ENCODE results near the gene RAD54L2.
"Not testable (repeated sequence)": the region's sequence is repeated elsewhere in the genome, so short reads cannot be mapped to it uniquely, and the experiment has no call there.

Gene RAD54L2

DNA sequence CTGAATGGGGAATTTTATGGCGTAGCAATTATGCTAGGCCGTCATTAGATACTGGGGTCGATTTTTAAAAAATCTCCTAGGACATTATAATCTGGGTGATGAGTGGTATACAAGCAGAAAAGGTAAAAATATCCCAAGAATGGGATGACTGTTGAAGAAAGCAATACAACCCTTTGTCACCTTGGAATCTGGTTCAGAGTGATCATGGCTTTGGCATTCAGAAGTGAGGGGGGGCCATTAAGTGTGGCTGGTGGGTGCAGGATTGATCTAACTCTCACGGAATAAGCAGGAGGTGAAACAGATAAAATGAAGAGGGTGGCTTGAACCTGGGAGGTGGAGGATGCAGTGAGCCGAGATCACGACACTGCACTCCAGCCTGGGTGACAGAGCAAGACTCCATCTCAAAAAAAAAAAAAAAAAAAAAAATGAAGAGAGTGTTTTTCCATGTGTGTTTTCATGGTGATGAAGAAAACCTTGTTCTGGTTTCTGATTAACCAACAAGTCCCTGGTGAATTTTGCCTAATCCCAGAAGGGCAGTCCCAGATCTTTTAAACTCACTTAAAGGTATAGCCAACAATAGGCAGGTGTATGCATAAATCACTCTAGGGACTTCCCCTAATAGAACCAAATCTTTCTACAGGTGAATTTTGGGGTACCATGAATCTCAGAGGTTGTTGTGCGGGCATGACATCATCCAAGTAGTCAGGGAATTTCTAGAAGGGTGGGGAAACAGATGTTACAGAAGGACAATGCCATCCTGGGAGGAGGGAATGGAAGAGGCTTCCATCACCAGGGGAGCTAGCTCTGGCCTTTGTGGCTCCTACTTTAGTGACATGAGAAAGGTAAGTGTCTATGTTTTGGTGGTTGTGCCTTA lies 3.1 kb upstream of the RAD54L2 start:
- H3K27ac ChIP-seq = no peak overlapping the region
- TF ChIP-seq, protein P1, sequence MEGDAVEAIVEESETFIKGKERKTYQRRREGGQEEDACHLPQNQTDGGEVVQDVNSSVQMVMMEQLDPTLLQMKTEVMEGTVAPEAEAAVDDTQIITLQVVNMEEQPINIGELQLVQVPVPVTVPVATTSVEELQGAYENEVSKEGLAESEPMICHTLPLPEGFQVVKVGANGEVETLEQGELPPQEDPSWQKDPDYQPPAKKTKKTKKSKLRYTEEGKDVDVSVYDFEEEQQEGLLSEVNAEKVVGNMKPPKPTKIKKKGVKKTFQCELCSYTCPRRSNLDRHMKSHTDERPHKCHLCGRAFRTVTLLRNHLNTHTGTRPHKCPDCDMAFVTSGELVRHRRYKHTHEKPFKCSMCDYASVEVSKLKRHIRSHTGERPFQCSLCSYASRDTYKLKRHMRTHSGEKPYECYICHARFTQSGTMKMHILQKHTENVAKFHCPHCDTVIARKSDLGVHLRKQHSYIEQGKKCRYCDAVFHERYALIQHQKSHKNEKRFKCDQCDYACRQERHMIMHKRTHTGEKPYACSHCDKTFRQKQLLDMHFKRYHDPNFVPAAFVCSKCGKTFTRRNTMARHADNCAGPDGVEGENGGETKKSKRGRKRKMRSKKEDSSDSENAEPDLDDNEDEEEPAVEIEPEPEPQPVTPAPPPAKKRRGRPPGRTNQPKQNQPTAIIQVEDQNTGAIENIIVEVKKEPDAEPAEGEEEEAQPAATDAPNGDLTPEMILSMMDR (conservative IDR thresholded peaks at IDR 0.05) = no peak
- no peak for TF ChIP-seq ZFX (IDR thresholded peaks at IDR 0.05)

DNA sequence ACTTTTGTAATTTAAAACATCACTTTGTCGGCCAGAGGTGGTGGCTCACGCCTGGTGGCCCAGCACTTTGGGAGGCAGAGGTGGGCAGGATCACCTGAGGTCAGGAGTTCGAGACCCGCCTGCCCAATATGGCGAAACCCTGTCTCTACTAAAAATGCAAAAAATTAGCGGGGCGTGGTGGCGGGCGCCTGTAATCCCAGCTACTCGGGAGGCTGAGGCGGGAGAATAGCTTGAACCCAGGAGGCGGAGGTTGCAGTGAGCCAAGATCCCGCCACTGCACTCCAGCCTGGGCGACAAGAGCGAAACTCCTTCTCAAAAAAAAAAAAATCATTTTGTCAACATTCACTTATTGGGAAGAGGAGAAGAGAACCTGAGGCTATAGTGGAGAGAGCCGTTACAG lies 888 bp upstream of the RAD54L2 start:
- peak overlapping the region; percentile 85 for H3K27ac ChIP-seq

DNA sequence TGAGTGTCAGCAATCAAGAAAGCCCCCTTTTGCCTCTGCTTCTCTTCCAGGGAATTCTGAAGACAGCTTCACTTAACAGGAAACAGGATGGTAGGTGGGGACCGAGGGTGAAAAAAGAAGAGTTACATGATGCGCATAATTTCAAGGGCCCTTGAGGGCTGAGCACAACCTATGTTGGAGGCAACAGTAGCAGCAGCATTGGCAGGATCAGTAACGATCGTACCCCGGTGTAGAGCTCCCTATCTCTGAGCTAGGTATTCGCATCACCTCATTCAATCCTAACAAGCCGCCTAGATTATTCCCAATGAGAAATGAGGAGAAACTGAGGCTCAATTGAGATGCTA lies 432 bp upstream of the RAD54L2 start:
- no peak for TF ChIP-seq ZFX (IDR thresholded peaks at IDR 0.05)
- TF ChIP-seq, protein P1 (conservative IDR thresholded peaks at IDR 0.05) = no peak
- peak overlapping the region; percentile 85 for H3K27ac ChIP-seq

DNA sequence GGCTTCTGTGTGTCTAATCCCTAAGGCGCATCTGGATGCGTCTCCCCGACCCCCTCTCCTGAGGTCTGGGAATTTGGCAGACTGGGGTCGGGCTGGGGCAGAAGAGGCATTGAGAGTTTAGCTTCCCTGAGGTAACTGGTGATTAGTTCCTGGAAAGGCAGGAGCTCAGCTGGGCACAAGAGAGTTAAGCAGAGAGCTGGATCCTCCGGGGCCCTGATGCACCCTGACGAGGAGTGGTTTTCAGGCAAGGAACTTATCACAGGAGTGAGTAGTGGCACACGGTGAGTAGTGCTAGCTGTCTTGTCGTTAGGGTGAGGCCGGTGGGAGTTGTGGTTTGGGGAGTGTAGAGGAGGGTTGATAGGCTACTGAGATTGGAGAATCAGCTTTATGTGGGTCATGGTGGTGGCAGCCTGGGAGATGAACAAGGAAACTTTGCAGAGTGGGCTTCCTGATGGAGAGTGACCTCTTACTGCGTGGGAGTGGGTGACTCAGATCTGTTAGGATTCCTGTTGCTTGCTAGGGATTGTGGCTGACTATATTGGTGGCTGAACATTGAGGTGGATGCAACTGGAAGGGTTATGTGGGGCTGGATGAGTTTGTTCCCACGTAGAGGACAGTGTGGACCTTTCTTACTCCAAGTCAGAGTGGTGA lies 897 bp downstream of the RAD54L2 start:
- H3K27ac ChIP-seq = peak overlapping the region; percentile 85
- no peak for TF ChIP-seq ZFX (IDR thresholded peaks at IDR 0.05)
- TF ChIP-seq, protein P1 (conservative IDR thresholded peaks at IDR 0.05) = no peak

DNA sequence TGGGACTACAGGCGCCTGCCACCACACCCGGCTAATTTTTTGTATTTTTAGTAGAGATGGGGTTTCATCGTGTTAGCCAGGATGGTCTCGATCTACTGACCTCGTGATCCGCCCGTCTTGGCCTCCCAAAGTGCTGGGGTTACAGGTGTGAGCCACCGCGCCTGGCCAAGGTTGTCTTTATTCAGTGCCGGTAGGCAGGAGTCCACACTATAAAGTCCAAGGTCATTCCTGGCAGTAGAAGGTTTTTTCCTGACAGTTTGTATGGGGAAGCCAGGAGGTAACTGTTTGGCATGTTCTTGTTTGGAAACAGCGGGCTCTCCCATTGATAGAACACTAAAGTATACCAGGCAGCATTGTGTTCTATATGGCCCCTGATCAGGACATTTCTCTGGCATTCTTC lies 4.1 kb downstream of the RAD54L2 start:
- H3K27ac ChIP-seq = not testable (repeated sequence)

GRCh38 chr3:51544011-51544775 lies 5.7 kb downstream of the RAD54L2 start:
- H3K27ac ChIP-seq = peak overlapping the region; percentile 73
- TF ChIP-seq, protein P1 (conservative IDR thresholded peaks at IDR 0.05) = no peak
- TF ChIP-seq ZFX (IDR thresholded peaks at IDR 0.05) = no peak

DNA sequence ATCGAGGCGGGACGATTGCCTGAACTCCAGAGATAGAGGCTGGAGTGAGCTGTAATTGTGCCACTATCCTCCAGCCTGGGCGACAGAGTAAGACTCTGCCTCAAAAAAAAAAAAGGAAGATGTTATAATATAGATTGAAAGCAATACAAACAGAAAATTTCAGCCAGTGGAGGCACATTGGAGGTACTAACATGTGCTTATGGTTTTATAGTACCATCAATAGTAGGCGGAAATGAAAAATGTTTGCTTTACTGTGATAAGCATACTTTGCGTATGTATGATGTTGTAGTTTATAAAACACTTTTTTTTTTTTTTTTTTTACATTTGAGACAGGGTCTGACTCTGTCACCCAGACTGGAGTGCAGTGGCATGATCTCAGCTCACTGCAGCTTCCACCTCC lies 8.8 kb downstream of the RAD54L2 start:
- H3K27ac ChIP-seq = peak overlapping the region; percentile 54
- no peak for TF ChIP-seq ZFX (IDR thresholded peaks at IDR 0.05)
- TF ChIP-seq, protein P1 (conservative IDR thresholded peaks at IDR 0.05) = no peak

GRCh38 chr3:51549311-51549710 lies 10.8 kb downstream of the RAD54L2 start:
- TF ChIP-seq ZFX (IDR thresholded peaks at IDR 0.05) = no peak
- TF ChIP-seq, protein P1 (conservative IDR thresholded peaks at IDR 0.05) = no peak
- H3K27ac ChIP-seq = no peak overlapping the region
